Spinal cord (tissue), 10 donors: Measurements from ENCODE around the gene TRPV6. TPM values are rescaled to one million over a fixed set of nuclear protein-coding genes. Genes with fewer than 3 reads are reported as not detected.

Experiments
- DNase-seq, 6 donors: peaks; one replicate each; pipeline versions ENCODE4 v3.0.0 to v3.0.0-alpha.2; 2013 to 2015; ENCODE audit warnings: low spot score in 6 of 6, low read depth in 4 of 6
- H3K27ac ChIP-seq: one replicate; pipeline ENCODE4 v1.5.1; 2013; ENCODE audit warnings: low read depth, low read length, control low read depth
- H3K27me3 ChIP-seq: one replicate; pipeline ENCODE4 v1.6.1; 2013; ENCODE audit warnings: low read length; ENCODE audit not compliant: control insufficient read depth, insufficient read depth
- H3K36me3 ChIP-seq: one replicate; pipeline ENCODE4 v1.6.1; 2013; ENCODE audit warnings: low read length; ENCODE audit not compliant: control insufficient read depth, insufficient read depth
- H3K4me1 ChIP-seq: one replicate; pipeline ENCODE4 v1.6.1; 2013; ENCODE audit warnings: low read length; ENCODE audit not compliant: control insufficient read depth, insufficient read depth
- H3K4me3 ChIP-seq: one replicate; pipeline ENCODE4 v1.5.1; 2013; ENCODE audit warnings: low read depth, low read length, control low read depth
- H3K9me3 ChIP-seq: one replicate; pipeline ENCODE4 v1.6.1; 2013; ENCODE audit warnings: low read length; ENCODE audit not compliant: control insufficient read depth, insufficient read depth
- WGBS: methylation state at CpG from one replicate; pipeline ENCODE4 v1.1.5; 2013; ENCODE audit warnings: missing lambda C conversion rate; ENCODE audit not compliant: insufficient coverage; 5-methylcytosine and 5-hydroxymethylcytosine counted together
- polyA plus RNA-seq, 2 donors: library from polyadenylated mRNA; unstranded; fragments of 120-200 nt; gene quantifications; one replicate each; pipeline ENCODE4 v1.2.1, GENCODE V29; 2013; ENCODE audit not compliant: insufficient read length in 2 of 2
- total RNA-seq, 2 donors: library from RNA; depleted of rRNA in 1 of 2; stranded (reverse); fragments of 120-200 nt in 1 of 2; fragments of >200 nt in 1 of 2; gene quantifications; one replicate each; pipeline versions ENCODE4 v1.2.3 to v1.2.4, GENCODE V29; 2013 to 2014
- donor health status: healthy.

The TRPV6 gene
- total and polyA plus RNA-seq, 4 donors, result 0.10 to 1.5 (median 0.94) TPM

GRCh38 chr7:142878315-142878714 is 7.2 kb downstream of the TRPV6 start:
- Histone ChIP-seq H3K4me1 (no peaks in the 10 kb centered on the region), H3K4me3 (no peak overlapping the region), H3K27me3 (peaks cover 2% of the 10 kb centered on the region), H3K36me3 (peaks cover 6% of the 10 kb centered on the region), H3K27ac (no peak overlapping the region), H3K9me3 (no peaks in the 10 kb centered on the region)
- 83% methylated on average over 3 of the region's 3 CpGs for WGBS
- DNase-seq, result no peak

DNA sequence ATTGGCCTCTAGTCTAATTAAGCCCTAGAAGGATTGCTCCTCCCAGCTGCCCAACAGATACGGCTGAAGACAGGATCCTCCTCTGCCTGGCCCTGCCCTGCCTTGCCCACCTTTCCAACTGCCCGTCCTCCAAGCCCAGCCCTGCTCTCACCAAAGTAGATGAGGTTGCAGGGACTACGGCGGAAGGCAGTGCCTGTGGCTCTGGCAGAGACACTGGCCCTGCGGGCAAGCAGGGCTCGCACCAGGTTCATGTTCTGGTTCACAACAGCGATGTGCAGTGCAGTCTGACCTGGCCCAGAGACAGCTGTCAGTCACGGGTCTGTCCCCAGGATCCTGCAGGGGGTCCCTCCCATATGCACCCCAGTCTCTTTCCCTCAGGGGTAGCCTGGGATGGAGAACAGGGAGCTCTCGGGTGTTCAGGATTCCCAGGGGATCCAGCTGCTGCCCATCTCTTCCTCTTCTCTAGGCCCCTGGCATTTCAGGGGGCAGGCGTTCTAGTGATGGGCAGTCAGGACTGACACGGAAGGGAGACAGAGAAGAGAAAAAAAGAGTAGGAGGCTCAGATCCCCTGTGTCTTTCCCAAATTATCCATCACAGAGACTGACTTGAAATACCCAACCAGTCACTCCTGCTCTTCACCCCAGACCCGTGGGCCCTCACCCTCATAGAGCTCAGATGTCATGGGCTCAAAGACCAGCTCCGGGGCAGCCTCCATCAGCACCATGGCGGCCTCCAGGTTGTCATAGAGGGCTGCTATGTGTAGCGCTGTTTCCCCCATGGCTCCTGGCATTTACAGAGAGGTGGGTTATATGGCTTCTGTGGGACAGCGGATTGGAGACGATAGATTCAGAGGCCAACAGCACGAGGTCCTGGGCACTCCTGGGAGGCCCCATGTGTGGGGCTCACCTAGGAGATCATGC is 8.3 kb downstream of the TRPV6 start:
- 86% methylated on average over 14 of the region's 18 CpGs for WGBS
- Histone ChIP-seq H3K4me1 (no peaks in the 10 kb centered on the region), H3K27ac (no peak overlapping the region), H3K36me3 (peaks cover 10% of the 10 kb centered on the region), H3K27me3 (peaks cover 2% of the 10 kb centered on the region), H3K9me3 (no peaks in the 10 kb centered on the region), H3K4me3 (no peak overlapping the region)
- DNase-seq, result no peak

GRCh38 chr7:142876236-142876960 is 9.1 kb downstream of the TRPV6 start:
- Histone ChIP-seq H3K27me3 (peaks cover 2% of the 10 kb centered on the region), H3K9me3 (no peaks in the 10 kb centered on the region), H3K36me3 (peaks cover 17% of the 10 kb centered on the region), H3K27ac (no peak overlapping the region), H3K4me1 (no peaks in the 10 kb centered on the region), H3K4me3 (no peak overlapping the region)
- DNase-seq, result no peak
- 89% methylated on average over 5 of the region's 9 CpGs for WGBS

- DNase-seq, result no peak
- Histone ChIP-seq H3K27ac (no peak overlapping the region), H3K4me1 (no peaks in the 10 kb centered on the region), H3K36me3 (peaks cover 26% of the 10 kb centered on the region), H3K27me3 (no peaks in the 10 kb centered on the region), H3K9me3 (no peaks in the 10 kb centered on the region), H3K4me3 (no peak overlapping the region)
- WGBS, result 94% methylated on average over 10 of the region's 14 CpGs
Measured at GRCh38 chr7:142875456-142875855, 10.1 kb downstream of the TRPV6 start.

- DNase-seq, result no peak
- WGBS, result 100% methylated on average over 4 of the region's 6 CpGs
- no peaks in the 10 kb centered on the region for H3K9me3 ChIP-seq
- no peak overlapping the region for H3K4me3 ChIP-seq
- H3K27ac ChIP-seq, result no peak overlapping the region
- no peaks in the 10 kb centered on the region for H3K27me3 ChIP-seq
- no peaks in the 10 kb centered on the region for H3K4me1 ChIP-seq
- H3K36me3 ChIP-seq, result peaks cover 32% of the 10 kb centered on the region
Measured at GRCh38 chr7:142874837-142875236, 10.7 kb downstream of the TRPV6 start.

- Histone ChIP-seq H3K4me3 (no peak overlapping the region), H3K36me3 (peaks cover 33% of the 10 kb centered on the region), H3K27me3 (no peaks in the 10 kb centered on the region), H3K4me1 (no peaks in the 10 kb centered on the region), H3K27ac (no peak overlapping the region), H3K9me3 (no peaks in the 10 kb centered on the region)
- DNase-seq, result no peak
- 92% methylated on average over 6 of the region's 7 CpGs for WGBS
Measured at GRCh38 chr7:142874409-142874808, 11.1 kb downstream of the TRPV6 start.

DNA sequence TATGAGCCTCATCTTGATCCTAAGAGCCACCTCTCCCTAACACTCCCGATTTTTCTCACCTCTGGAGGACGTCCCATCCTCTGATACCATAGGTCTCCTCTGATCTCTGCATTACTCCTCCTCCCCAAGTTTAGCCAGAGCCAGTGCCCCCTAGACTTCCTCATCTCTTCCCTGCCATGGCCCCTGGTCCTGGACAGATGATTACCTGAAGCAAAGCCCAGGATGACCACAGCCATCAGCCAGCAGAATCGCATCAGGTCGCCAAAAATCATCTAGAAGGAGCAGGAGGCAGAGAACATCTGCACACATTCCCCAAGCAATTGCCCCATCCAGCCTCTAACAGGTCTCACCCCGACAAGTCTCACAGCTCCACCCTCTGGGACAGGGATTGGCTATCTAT is 11.7 kb downstream of the TRPV6 start:
- H3K4me1 ChIP-seq, result no peaks in the 10 kb centered on the region
- no peaks in the 10 kb centered on the region for H3K9me3 ChIP-seq
- no peak for DNase-seq
- no peaks in the 10 kb centered on the region for H3K27me3 ChIP-seq
- WGBS, result 91% methylated on average over 4 of the region's 5 CpGs
- no peak overlapping the region for H3K27ac ChIP-seq
- H3K36me3 ChIP-seq, result peaks cover 36% of the 10 kb centered on the region
- H3K4me3 ChIP-seq, result no peak overlapping the region

DNA sequence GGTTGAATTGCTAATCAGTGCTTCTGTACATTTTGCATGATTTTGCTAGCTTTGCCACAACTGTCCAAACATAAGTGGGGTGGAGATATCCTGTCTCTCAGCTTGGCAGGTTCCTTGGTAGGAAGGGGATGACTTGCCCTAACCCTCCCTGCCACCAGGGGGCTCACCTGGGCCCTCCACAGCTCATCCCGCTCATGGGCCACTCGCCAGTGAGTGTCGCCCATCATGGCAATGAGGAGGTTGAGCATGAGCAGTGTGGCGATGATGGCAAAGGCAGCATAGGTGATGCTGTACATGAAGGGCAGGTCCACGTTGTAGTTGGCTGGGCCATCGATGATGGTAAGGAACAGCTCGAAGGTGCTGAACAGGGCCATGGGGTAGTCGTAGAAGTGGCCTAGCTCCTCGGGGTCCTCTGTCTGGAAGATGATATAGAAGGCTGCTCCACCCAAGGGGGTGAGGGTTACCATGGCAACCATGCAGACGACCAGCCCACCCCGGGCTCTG is 12.2 kb downstream of the TRPV6 start:
- no peak for DNase-seq
- H3K9me3 ChIP-seq, result no peaks in the 10 kb centered on the region
- H3K27ac ChIP-seq, result no peak overlapping the region
- no peaks in the 10 kb centered on the region for H3K4me1 ChIP-seq
- no peaks in the 10 kb centered on the region for H3K27me3 ChIP-seq
- H3K4me3 ChIP-seq, result no peak overlapping the region
- H3K36me3 ChIP-seq, result peaks cover 41% of the 10 kb centered on the region
- 74% methylated on average over 10 of the region's 11 CpGs for WGBS

GRCh38 chr7:142872106-142872675 is 13.4 kb downstream of the TRPV6 start:
- Histone ChIP-seq H3K4me1 (peaks cover 5% of the 10 kb centered on the region), H3K9me3 (no peaks in the 10 kb centered on the region), H3K27ac (no peak overlapping the region), H3K27me3 (no peaks in the 10 kb centered on the region), H3K36me3 (peaks cover 53% of the 10 kb centered on the region), H3K4me3 (no peak overlapping the region)
- DNase-seq, result no peak
- 95% methylated on average over 8 of the region's 15 CpGs for WGBS
